GM19193 (cell line): Measurements from ENCODE around the gene AMMECR1.

ENCODE experiments used
- POLR2A ChIP-seq: IDR thresholded peaks from 4 replicates; pipeline ENCODE4 v1.6.1; 2011; ENCODE audit not compliant: insufficient read depth, insufficient read length; ENCODE audit errors: extremely low read depth

The AMMECR1 gene

GRCh38 chrX:110201799-110202198 is 116.1 kb downstream of the AMMECR1 start:
- no peak for TF ChIP-seq POLR2A

DNA sequence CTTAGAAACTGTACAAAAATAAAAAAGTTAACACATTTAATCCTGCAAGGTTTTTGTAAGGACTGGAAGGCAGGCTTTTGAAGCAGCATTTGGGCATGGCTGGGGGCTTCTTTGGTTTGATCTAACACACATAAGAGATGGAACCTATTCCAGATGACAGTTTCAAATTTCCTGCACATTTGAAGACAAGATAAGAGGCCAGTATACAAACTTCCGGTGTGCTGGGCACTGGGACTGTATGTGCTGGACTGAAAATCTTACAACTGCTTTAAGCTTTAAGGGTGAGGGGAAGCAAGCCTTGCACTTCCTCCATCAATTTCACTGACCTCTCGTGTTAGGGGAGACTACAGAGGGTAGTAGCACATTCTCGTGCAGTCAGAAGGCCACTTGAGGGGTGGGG is 122.9 kb downstream of the AMMECR1 start:
- no peak for TF ChIP-seq POLR2A

- TF ChIP-seq POLR2A: no peak
These were observed 125.4 kb downstream of the AMMECR1 start for GRCh38 chrX:110192516-110192915.

GRCh38 chrX:110188701-110189558 is 129.0 kb downstream of the AMMECR1 start:
- TF ChIP-seq POLR2A: no peak

DNA sequence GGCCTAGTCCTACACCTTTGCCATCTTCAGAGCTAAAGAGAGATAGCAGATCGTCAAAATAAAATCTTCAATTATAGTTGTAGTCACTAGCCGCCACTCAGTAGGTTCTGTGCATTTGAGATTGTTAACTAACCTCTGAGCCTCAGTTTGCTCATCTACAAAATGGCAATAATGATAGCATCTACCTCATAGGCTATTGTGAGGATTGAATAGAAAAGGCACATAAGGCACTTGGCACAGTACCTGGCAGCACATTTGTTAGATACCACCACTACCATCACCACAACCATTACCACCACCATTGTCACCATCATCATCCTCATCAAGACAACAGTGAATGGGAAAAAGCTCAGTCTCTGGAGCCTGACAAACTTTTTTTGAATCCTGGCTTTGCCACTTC is 134.6 kb downstream of the AMMECR1 start:
- TF ChIP-seq POLR2A: no peak

- no peak for TF ChIP-seq POLR2A
These were observed 135.0 kb downstream of the AMMECR1 start for GRCh38 chrX:110182865-110183264.

DNA sequence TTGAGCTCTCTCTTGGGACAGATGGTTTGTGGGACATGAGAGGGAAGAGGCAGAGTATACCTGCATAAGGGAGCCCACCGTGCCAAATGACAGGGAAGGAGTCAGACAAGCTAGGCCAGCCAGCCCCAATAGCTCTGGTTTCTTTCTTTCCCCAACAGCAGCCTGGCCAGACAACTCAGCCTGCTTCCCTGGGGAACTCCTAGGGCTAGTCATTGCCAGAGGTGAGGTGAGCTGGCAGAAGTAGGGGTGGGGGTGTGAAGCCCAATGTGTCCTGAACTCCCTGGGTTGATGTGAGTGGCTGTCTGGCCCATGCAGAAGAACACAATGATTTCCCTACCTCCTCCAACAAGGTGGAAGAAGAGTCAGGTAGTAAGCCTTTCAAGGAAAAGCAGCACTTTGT is 135.5 kb downstream of the AMMECR1 start:
- TF ChIP-seq POLR2A: no peak

GRCh38 chrX:110181459-110182137 is 136.3 kb downstream of the AMMECR1 start:
- no peak for TF ChIP-seq POLR2A

DNA sequence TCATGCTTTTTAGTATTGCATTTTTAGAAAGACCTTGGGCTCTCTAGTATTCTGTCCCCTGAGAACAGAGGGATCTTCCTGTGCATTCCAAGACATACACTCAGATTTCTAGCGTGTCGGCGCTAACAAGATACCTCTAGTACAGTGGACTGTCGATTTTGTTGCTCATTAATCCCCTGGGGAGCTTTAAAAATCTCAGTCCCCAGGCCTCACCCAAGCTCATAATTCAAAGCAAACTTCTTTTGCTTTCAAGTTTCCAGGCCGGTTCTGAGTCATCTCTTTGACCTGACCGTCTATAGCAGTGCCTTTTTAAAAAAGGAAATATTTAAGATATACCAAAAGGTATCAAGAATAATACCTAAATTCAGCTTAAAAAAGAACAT is 137.0 kb downstream of the AMMECR1 start:
- no peak for TF ChIP-seq POLR2A

- no peak for TF ChIP-seq POLR2A
These were observed 137.5 kb downstream of the AMMECR1 start for GRCh38 chrX:110180176-110180927.

- no peak for TF ChIP-seq POLR2A
These were observed 139.6 kb downstream of the AMMECR1 start for GRCh38 chrX:110178179-110178865.

GRCh38 chrX:110175696-110176095 is 142.2 kb downstream of the AMMECR1 start:
- TF ChIP-seq POLR2A: no peak

DNA sequence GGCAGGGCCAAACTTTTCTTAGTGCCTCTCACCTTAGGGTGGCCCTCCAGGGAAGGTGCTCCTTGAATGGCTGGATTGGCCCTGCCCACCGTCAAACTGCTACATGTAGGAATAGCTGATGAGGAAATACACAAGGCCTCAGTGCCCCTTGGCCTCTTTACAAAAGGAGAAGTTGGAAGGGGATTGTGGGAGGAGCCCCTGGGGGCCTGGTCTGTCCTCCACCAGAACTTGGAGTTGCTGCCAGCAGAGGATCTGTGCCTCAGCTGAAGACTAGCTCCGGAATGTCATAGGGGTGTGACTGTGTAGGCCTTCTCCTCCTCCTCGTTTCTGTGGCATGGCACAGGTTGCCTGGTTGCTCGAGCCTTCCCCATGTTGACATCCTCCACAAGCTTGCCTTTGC is 142.7 kb downstream of the AMMECR1 start:
- no peak for TF ChIP-seq POLR2A

DNA sequence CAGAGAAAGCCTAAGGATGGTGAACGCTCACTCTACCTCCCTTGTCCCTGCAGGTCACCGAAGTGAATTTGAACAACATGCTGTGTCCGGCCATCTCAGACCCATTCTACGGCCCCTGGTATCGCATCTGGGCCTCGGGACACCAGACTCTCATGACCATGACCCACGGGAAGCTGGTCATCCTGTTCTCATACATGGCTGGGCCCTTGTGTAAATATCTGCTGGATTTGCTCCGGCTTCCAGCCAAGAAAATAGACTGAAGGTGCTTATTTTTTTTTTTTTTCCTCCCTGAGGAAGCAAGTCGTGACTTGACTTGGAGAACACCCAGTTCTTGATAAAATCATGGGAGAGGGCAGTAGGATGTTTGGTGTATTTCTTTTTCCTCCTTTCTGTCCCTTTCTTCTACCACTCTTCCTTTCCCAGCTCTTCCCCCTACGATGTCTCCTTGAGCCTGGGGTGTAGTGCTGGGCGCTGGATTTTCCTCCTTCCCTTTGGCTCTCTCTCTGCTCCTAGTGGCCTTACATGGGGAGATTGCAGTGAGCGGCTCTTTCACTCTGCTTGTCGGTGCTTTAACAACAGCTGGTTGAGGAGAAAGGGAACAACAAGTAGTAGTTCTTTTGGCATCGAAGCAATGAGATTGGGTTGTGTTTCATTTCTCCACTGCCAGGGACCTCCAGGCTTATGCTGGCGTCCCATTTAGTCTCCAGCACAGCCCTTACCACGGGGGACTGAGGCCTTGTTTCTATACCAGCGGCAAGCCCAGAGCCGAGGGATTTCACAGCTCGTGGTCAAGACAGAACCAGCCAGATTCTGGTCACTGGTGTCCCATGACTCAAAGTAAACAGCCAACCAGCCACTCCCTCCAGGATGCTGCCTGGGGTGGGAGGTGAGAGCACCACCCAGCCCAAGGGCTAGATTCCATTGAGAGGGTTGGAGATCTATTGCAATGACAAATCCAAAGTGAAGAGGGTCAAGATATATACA is 144.4 kb downstream of the AMMECR1 start:
- no peak for TF ChIP-seq POLR2A
